Testis (tissue), 2 donors: Measurements from ENCODE around the gene NAPG.

Source experiments
- CTCF ChIP-seq, 3 experiments: fragments of 450-650 bp in 2 of 3; fragments of 200-600 bp in 1 of 3; sonication (generic) in 1 of 3; IDR thresholded peaks; one replicate each; pipeline ENCODE4 v1.5.1; 2016 to 2019; ENCODE audit warnings: antibody characterized with exemption in 3 of 3, mild to moderate bottlenecking in 2 of 3, moderate library complexity in 1 of 3
- POLR2A ChIP-seq: fragments of 450-650 bp; IDR thresholded peaks from one replicate; pipeline ENCODE4 v1.6.1; 2017; ENCODE audit warnings: antibody characterized with exemption, mild to moderate bottlenecking, moderate library complexity

- TF ChIP-seq CTCF (IDR thresholded peaks at IDR 0.05) (no peak), POLR2A (no peak)
These were observed 40.0 kb downstream of the NAPG start for GRCh38 chr18:10565835-10566234.
